HTERT RPE-1 (cell line): ENCODE results near the gene UPK2.

ENCODE experiments used
- in situ Hi-C: fragments of 300-500 bp; cut with MboI; formaldehyde crosslinking; loops from 4 replicates; pipeline ENCODE4 v1.14.3; 2020; ENCODE audit warnings: low sequenced_read_pairs

Gene UPK2

GRCh38 chr11:118956094-118956846, at the start of gene UPK2:
Gene UPK2, plus strand, starts transcription at chr11:118956298. Its CDS starts 53 bp downstream, at chr11:118956351.
- in situ Hi-C loops: loop anchor here (25.0 kb wide), 1 partner anchor 269 kb away; the partner anchor contains the start of gene TREH

GRCh38 chr11:118907051-118908042, 48.8 kb upstream of the UPK2 start:
- in situ Hi-C loops: no loop called here

GRCh38 chr11:118908264-118908663, 47.8 kb upstream of the UPK2 start:
- in situ Hi-C loops: no loop called here

- in situ Hi-C loops: no loop called here
Observed at GRCh38 chr11:118908901-118909618, 47.0 kb upstream of the UPK2 start.

GRCh38 chr11:118909619-118910308, 46.3 kb upstream of the UPK2 start:
- in situ Hi-C loops: no loop called here

GRCh38 chr11:118910309-118911112, 45.6 kb upstream of the UPK2 start:
- in situ Hi-C loops: no loop called here

- in situ Hi-C loops: no loop called here
Observed at GRCh38 chr11:118911113-118911879, 44.8 kb upstream of the UPK2 start.

- in situ Hi-C loops: no loop called here
Observed at GRCh38 chr11:118911880-118912741, 44.0 kb upstream of the UPK2 start.

GRCh38 chr11:118912742-118913410, 43.2 kb upstream of the UPK2 start:
- in situ Hi-C loops: no loop called here

GRCh38 chr11:118913411-118914125, 42.5 kb upstream of the UPK2 start:
- in situ Hi-C loops: no loop called here

GRCh38 chr11:118914178-118914918, 41.8 kb upstream of the UPK2 start:
- in situ Hi-C loops: no loop called here

GRCh38 chr11:118914987-118915386, 41.1 kb upstream of the UPK2 start:
- in situ Hi-C loops: no loop called here

GRCh38 chr11:118915396-118915795, 40.7 kb upstream of the UPK2 start:
- in situ Hi-C loops: no loop called here

- in situ Hi-C loops: no loop called here
Observed at GRCh38 chr11:118915941-118916841, 39.9 kb upstream of the UPK2 start.

GRCh38 chr11:118916842-118917388, 39.2 kb upstream of the UPK2 start:
- in situ Hi-C loops: no loop called here
